NT2/D1 (cell line): ENCODE measurements around the gene CMTM4.

Source experiments
- YY1 ChIP-seq: IDR thresholded peaks from 2 replicates; pipeline ENCODE4 v1.6.1; 2011; ENCODE audit not compliant: insufficient read length, insufficient read depth
- ZNF274 ChIP-seq: IDR thresholded peaks from 2 replicates; pipeline ENCODE4 v1.6.1; 2011; ENCODE audit warnings: mild to moderate bottlenecking, low read depth, low read length

- no peak for TF ChIP-seq YY1
- TF ChIP-seq ZNF274 = no peak
Measured at GRCh38 chr16:66590322-66590721, 106.2 kb downstream of the CMTM4 start.
